ENCODE data around the gene LRWD1.
A peak's percentile ranks its signal among the peaks of the same experiment; 100 is the strongest.

The LRWD1 gene

GRCh38 chr7:102447311-102447710 lies 17.5 kb upstream of the LRWD1 start:
- Histone ChIP-seq H3K4me3 (ENCODE audit: low read depth, low read length) (no peak overlapping the region), H3K27me3 (no peaks in the 10 kb centered on the region), H3K36me3 (peaks cover 19% of the 10 kb centered on the region), H3K9me3 (no peaks in the 10 kb centered on the region), H3K4me1 (no peaks in the 10 kb centered on the region)
- no peak for TF ChIP-seq CTCF (IDR thresholded peaks at IDR 0.05; ENCODE audit: low read depth, low read length)
- DNase-seq, result no peak

GRCh38 chr7:102449136-102449535 lies 15.6 kb upstream of the LRWD1 start:
- Histone ChIP-seq H3K36me3 (peaks cover 18% of the 10 kb centered on the region), H3K9me3 (no peaks in the 10 kb centered on the region), H3K4me1 (no peaks in the 10 kb centered on the region), H3K4me3 (ENCODE audit: low read depth, low read length) (no peak overlapping the region), H3K27me3 (no peaks in the 10 kb centered on the region)
- DNase-seq, result no peak
- TF ChIP-seq CTCF (IDR thresholded peaks at IDR 0.05; ENCODE audit: low read depth, low read length), result no peak

- no peaks in the 10 kb centered on the region for H3K9me3 ChIP-seq
- H3K4me1 ChIP-seq, result no peaks in the 10 kb centered on the region
- no peak for DNase-seq
- H3K36me3 ChIP-seq, result peaks cover 18% of the 10 kb centered on the region
- no peaks in the 10 kb centered on the region for H3K27me3 ChIP-seq
- TF ChIP-seq CTCF (IDR thresholded peaks at IDR 0.05; ENCODE audit: low read depth, low read length), result peak; percentile 32; the same call in 1 of the 2 replicates
- no peak overlapping the region for H3K4me3 ChIP-seq (ENCODE audit: low read depth, low read length)
Observed at GRCh38 chr7:102450242-102450641, 14.5 kb upstream of the LRWD1 start.

- Histone ChIP-seq H3K4me1 (no peaks in the 10 kb centered on the region), H3K36me3 (peaks cover 26% of the 10 kb centered on the region), H3K27me3 (no peaks in the 10 kb centered on the region), H3K4me3 (ENCODE audit: low read depth, low read length) (peak overlapping the region; percentile 31), H3K9me3 (no peaks in the 10 kb centered on the region)
- peak; percentile 67 for DNase-seq
- no peak; the same call in 1 of the 2 replicates for TF ChIP-seq CTCF (IDR thresholded peaks at IDR 0.05; ENCODE audit: low read depth, low read length)
Observed at GRCh38 chr7:102451371-102452054, 13.3 kb upstream of the LRWD1 start.

GRCh38 chr7:102452451-102452850 lies 12.3 kb upstream of the LRWD1 start:
- no peak overlapping the region for H3K4me3 ChIP-seq (ENCODE audit: low read depth, low read length)
- no peak for TF ChIP-seq CTCF (IDR thresholded peaks at IDR 0.05; ENCODE audit: low read depth, low read length)
- no peaks in the 10 kb centered on the region for H3K4me1 ChIP-seq
- H3K9me3 ChIP-seq, result no peaks in the 10 kb centered on the region
- H3K36me3 ChIP-seq, result peaks cover 28% of the 10 kb centered on the region
- DNase-seq, result no peak
- H3K27me3 ChIP-seq, result no peaks in the 10 kb centered on the region

- Histone ChIP-seq H3K9me3 (no peaks in the 10 kb centered on the region), H3K27me3 (no peaks in the 10 kb centered on the region)
Observed at GRCh38 chr7:102453319-102453718, 11.5 kb upstream of the LRWD1 start.

More at GRCh38 chr7:102453319-102453718, 11.5 kb upstream of the LRWD1 start:
- no peak for DNase-seq
- Histone ChIP-seq H3K36me3 (peaks cover 30% of the 10 kb centered on the region), H3K4me1 (no peaks in the 10 kb centered on the region), H3K4me3 (ENCODE audit: low read depth, low read length) (no peak overlapping the region)
- no peak for TF ChIP-seq CTCF (IDR thresholded peaks at IDR 0.05; ENCODE audit: low read depth, low read length)
